GM19463 (cell line): Measurements from ENCODE around the gene CHRNA5.

Experiments used
- ATAC-seq: cut with Tn5 transposase; IDR thresholded peaks from one replicate; pipeline ENCODE4 v1.9.1; 2021; ENCODE audit warnings: mild to moderate bottlenecking, moderate library complexity; ENCODE audit not compliant: unreplicated experiment

The CHRNA5 gene

DNA sequence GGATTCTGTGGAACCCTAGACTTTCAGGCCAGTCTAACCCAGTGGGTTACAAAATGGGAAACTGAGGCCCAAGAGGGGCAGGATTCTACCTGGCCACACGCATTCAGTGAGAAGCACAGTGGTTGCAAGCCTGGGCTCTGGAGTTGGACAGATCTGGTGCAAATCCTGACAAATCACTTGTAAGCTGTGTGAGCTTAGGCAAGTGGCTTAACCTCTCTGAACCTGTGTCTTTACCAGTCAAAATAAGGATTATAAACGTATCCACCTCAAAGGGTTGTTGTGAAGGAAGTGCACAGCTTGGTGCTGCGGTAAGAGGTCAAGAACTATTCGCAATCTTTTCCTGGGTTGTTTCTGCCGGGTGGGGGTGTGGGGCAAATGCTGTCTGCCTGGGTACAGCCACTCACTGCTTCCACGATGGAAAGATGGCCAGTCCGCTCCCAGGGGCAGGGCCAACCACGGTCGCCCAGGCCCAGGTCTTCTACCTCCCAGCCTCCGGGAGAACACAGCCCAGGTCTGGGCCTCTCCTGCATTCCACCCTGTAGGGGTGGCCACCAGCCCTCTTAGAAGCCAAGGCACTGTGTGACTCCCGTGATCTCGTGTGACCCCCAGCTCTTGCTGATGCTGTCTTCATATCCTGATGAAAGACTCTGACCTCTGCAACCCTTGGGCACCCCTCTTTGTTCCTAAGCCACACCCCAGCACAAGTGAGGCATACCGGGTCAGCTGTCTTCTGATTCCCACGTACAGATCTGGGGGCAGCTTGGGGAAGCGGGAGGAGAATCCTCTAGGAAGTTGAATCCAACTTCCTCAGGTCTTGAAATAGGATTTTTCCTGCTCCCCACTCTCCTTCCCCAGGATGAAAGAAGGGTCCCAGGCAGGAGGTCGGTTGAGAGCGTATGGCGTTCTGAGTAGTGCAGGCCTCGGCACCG lies 54.0 kb downstream of the CHRNA5 start:
- ATAC-seq, result no peak

GRCh38 chr15:78620021-78620526 lies 54.8 kb downstream of the CHRNA5 start:
- ATAC-seq, result no peak

GRCh38 chr15:78620527-78621421 lies 55.5 kb downstream of the CHRNA5 start, which contains the start of gene CHRNA3:
Gene CHRNA3, minus strand, starts transcription at chr15:78620996. Its CDS starts 202 bp downstream, at chr15:78620794.
- ATAC-seq, result no peak

DNA sequence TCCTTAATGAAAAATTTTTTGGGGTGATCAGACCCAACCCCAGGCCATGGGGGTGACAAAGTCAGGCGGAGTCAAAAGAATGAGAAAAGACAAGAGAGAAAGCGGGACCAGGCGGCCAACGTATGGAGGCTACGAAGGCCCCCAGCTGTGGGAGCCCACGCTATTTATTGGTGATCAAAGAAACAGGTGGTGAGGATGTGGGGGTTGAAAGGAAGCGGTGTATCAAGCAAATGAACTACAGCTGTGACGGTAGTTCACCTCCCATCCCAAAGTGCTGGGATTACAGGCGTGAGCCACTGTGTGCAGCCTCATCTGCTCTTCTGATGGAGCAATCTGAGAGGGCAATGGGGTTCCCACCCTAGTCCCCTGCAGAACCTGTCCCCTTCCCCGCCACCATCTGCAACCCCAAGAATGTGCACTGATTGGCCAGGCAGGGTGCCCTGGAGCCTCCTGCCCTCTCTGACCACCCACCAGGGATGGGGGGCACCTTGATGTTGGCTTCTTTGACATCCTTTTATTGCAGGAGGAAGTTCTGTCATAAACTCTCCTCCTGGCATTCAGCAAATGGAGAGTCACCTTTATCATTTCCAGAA lies 56.6 kb downstream of the CHRNA5 start:
- no peak for ATAC-seq

- no peak for ATAC-seq
Measured at GRCh38 chr15:78623786-78624497, 58.6 kb downstream of the CHRNA5 start.

- no peak for ATAC-seq
Measured at GRCh38 chr15:78624651-78625590, 59.6 kb downstream of the CHRNA5 start.

- no peak for ATAC-seq
Measured at GRCh38 chr15:78625606-78626280, 60.4 kb downstream of the CHRNA5 start.

- no peak for ATAC-seq
Measured at GRCh38 chr15:78626381-78626995, 61.2 kb downstream of the CHRNA5 start.

DNA sequence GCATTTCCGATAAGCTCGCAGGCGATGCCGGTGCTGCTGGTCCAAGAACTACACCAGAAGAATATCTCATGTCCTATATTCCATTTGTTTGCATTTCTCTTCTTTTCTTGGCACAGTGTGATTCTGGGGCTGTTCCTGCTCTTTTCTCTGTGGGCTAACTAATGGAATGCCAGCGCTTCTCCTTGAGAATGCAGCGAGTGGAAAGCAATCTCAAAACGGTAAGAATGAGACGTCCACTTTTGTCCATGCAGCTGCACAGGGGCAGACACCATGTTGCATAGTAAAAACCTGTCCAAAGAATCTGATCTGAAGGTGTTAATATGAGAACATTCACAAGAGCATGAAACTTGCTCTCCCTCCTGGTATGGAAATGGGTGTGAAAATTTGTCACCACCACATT lies 62.0 kb downstream of the CHRNA5 start:
- no peak for ATAC-seq

- ATAC-seq, result no peak
Measured at GRCh38 chr15:78628227-78628626, 62.9 kb downstream of the CHRNA5 start.

DNA sequence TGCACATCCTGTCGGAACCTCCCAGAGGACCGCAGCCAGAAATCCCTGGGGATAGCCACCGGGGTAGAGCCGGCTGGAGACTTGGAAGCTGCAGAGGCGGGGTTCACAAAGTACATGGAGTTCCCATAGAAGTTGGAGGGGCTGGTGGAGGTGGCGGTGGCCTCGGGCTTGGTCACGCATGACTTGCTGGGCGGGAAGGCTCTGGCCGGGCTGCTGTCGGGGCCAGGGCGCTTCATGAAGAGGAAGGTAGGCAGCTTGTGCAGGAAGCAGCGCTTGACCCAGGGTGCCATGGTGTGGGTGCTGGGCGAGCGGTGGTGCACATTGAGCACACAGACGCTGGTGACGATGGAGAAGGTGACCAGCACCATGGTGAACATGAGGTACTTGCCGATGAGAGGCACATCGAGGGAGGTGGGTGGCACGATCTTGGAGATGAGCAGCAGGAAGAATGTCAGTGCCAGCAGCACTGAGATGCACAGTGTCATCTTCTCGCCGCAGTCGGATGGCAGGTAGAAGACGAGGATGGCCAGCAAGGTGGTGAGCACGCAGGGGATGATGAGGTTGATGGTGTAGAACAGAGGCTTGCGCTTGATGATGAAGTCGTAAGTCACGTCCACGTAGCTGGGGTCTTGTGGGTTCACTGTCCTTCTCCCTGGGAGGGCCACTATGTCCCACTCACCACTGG lies 63.9 kb downstream of the CHRNA5 start:
- no peak for ATAC-seq

GRCh38 chr15:78629716-78630065 lies 64.4 kb downstream of the CHRNA5 start:
- ATAC-seq, result no peak

DNA sequence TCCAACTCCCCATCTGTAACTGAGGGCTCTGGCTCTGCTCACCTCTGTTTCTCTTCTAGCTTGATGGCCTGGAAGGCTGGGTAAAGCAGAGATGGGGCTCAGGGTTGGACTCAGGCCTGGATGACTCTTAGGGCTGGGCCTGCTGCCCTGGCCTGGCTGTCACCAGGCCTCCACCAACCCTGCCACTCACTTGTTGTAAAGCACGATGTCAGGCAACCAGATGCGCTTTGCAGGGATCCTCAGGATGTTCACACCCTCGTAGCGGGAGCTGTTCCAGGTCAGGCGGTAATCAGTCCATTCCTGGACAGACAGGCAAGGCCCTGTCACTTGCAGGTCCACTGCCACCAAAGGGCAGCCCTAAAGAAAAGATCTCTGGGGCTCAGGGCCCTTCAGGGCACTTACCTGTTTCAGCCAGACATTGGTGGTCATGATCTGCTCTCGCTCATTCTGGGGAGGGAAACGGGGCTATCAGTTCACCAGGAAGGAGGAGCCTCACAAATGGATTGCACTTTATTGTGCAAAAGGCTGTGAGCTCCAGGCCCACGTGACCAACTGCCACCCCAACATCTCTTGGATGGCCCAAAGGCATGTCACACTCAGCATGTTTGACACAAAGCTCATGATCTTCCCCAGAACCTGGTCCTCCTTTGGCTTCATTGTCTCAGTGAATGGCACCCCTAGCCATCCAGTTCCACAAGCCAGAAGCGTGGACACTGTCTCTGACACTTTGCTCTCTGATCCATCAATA lies 65.7 kb downstream of the CHRNA5 start:
- ATAC-seq, result no peak

DNA sequence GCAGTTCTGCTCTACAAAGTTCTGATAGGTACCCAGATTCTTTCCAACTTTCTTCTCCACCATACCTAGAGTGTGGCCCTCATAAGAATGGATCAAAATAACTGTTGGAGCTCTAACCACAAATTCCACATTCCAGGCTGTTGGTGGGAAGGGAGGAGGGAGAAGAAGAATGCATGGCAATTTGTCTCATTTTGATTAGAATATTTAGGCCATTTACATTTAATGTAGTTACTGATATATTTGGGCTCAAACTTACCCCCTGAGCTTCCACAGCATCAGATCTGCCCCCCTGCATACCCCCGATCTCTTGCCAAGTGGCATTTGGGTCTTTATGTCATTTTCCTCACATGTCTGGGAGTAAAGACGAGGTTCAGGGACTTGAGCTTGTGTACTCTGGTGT lies 68.0 kb downstream of the CHRNA5 start:
- no peak for ATAC-seq

DNA sequence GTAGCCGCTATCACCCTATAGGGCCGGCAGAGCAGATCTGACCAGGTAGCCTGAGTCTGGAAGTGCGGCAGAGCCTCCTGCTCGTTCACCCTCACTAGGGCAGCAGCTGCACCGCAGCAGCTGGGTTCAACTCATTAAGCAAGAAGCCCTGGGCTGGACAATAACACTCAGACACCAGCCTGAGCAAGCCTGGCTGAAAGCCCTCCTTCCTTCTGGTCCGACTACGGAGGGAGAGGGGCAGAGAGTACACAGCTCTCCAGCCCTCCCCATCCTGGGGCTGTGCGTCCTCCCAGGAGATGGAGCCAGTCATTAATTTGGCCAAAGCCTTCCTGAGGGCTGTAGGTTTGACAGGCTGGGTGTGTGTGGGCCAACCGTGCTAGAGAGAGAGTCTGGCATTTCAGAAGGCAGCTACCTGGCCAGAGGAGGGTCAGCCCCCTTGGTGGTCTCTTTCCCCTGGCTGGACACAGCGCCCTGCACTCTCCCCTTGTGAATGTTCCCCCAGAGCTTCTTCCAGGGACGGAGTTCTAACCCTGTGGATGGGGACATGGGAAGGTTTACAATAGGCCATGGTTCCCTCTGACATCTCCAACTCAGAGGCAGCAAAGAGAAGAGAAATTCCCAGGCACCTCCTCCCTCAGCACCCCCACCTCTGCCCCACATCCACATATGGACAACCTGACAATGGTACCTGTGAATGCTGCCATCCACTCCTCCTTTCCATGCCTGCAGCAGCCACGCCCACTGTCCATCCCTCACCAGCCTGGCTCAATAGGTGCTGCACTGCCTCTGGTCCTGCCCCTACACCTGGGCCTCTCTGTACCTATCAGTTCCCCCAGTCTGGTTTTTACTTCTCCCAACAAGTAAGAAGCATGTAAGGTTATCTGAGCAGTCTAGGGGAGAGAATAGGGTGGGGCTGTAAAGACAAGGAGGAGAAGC lies 69.2 kb downstream of the CHRNA5 start:
- no peak for ATAC-seq

GRCh38 chr15:78635346-78635745 lies 70.0 kb downstream of the CHRNA5 start:
- ATAC-seq, result no peak
